HEK293 (cell line): ENCODE results near the gene CSKMT.

ENCODE experiments used
- CTCF ChIA-PET: fragments of 350-600 bp; formaldehyde crosslinking; extraction: SDS; loops from one replicate; lab custom pipeline; 2021; ENCODE audit warnings: antibody characterized with exemption; lab: Yijun Ruan, JAX
- POLR2A ChIA-PET: fragments of 300-600 bp; formaldehyde crosslinking; extraction: SDS; loops from one replicate; lab custom pipeline; 2020; ENCODE audit warnings: antibody characterized with exemption, inconsistent platforms; lab: Yijun Ruan, JAX
- H3K27ac ChIP-seq: fragments of 200-500 bp; sonication (Bioruptor generic); 2 replicates; pipeline ENCODE4 v1.5.1; 2014; ENCODE audit warnings: low read depth, low read length, control low read depth, inconsistent platforms; ENCODE audit errors: extremely low read depth
- H3K36me3 ChIP-seq, 2 experiments: fragments of 200-500 bp in 1 of 2; sonication (Bioruptor generic) in 1 of 2; 1 replicate in 1 of 2; 2 replicates in 1 of 2; pipeline ENCODE4 v1.5.1; 2014 to 2017; ENCODE audit warnings: inconsistent platforms in 2 of 2, low read length in 2 of 2; ENCODE audit not compliant: control insufficient read depth in 2 of 2, insufficient read depth in 1 of 2
- H3K4me1 ChIP-seq: fragments of 200-500 bp; sonication (Bioruptor generic); 2 replicates; pipeline ENCODE4 v1.5.1; 2014; ENCODE audit warnings: mild to moderate bottlenecking, low read length, inconsistent platforms; ENCODE audit not compliant: control insufficient read depth, insufficient read depth
- H3K4me3 ChIP-seq: 2 replicates; pipeline ENCODE4 v1.5.1; 2011; ENCODE audit warnings: low read depth, mild to moderate bottlenecking, control low read depth, low read length, moderate library complexity
- H3K9me3 ChIP-seq: fragments of 200-500 bp; sonication (Bioruptor generic); 2 replicates; pipeline ENCODE4 v1.5.1; 2014; ENCODE audit warnings: low read depth, low read length, inconsistent platforms; ENCODE audit not compliant: control insufficient read depth, insufficient read depth
- BCL11A ChIP-seq: fragments of 450-650 bp; formaldehyde crosslinking; IDR thresholded peaks from 2 replicates; pipeline ENCODE4 v1.5.1; 2016; ENCODE audit warnings: low read depth, missing biosample characterization, missing genetic modification characterization
- GLIS2 ChIP-seq: fragments of 450-650 bp; formaldehyde crosslinking; IDR thresholded peaks from 2 replicates; pipeline ENCODE4 v1.5.1; 2016; ENCODE audit warnings: missing biosample characterization, missing genetic modification characterization
- PATZ1 ChIP-seq: fragments of 450-650 bp; formaldehyde crosslinking; IDR thresholded peaks from 2 replicates; pipeline ENCODE4 v1.5.1; 2016; ENCODE audit warnings: missing biosample characterization, missing genetic modification characterization
- PRDM10 ChIP-seq: fragments of 450-650 bp; formaldehyde crosslinking; IDR thresholded peaks from 2 replicates; pipeline ENCODE4 v1.5.1; 2016; ENCODE audit warnings: missing biosample characterization, missing genetic modification characterization
- SP3 ChIP-seq: fragments of 450-650 bp; formaldehyde crosslinking; IDR thresholded peaks from 2 replicates; pipeline ENCODE4 v1.5.1; 2016; ENCODE audit warnings: missing biosample characterization, missing genetic modification characterization
- ZBTB21 ChIP-seq: fragments of 450-650 bp; formaldehyde crosslinking; IDR thresholded peaks from 2 replicates; pipeline ENCODE4 v1.5.1; 2017; ENCODE audit warnings: missing biosample characterization, missing genetic modification characterization
- ZBTB26 ChIP-seq: fragments of 450-650 bp; formaldehyde crosslinking; optimal IDR thresholded peaks from 2 replicates; pipeline ENCODE3; 2016; ENCODE audit warnings: missing biosample characterization, mild to moderate bottlenecking, missing genetic modification characterization
- ZBTB6 ChIP-seq: fragments of 450-650 bp; formaldehyde crosslinking; IDR thresholded peaks from 2 replicates; pipeline ENCODE4 v1.5.1; 2017; ENCODE audit warnings: missing biosample characterization, missing genetic modification characterization
- ZNF114 ChIP-seq: fragments of 450-650 bp; formaldehyde crosslinking; IDR thresholded peaks from 2 replicates; pipeline ENCODE4 v1.5.0; 2017; ENCODE audit warnings: missing biosample characterization, missing genetic modification characterization
- ZNF175 ChIP-seq: fragments of 450-650 bp; formaldehyde crosslinking; IDR thresholded peaks from 2 replicates; pipeline ENCODE4 v1.5.1; 2016; ENCODE audit warnings: missing biosample characterization, missing genetic modification characterization
- ZNF19 ChIP-seq: fragments of 450-650 bp; formaldehyde crosslinking; IDR thresholded peaks from 2 replicates; pipeline ENCODE4; 2016; ENCODE audit warnings: missing biosample characterization, missing genetic modification characterization, low read depth
- ZNF248 ChIP-seq: fragments of 450-650 bp; formaldehyde crosslinking; IDR thresholded peaks from 2 replicates; pipeline ENCODE4 v1.5.1; 2017; ENCODE audit warnings: missing biosample characterization, missing genetic modification characterization
- ZNF324 ChIP-seq: fragments of 450-650 bp; formaldehyde crosslinking; IDR thresholded peaks from 2 replicates; pipeline ENCODE4 v1.5.1; 2016; ENCODE audit warnings: missing biosample characterization, missing genetic modification characterization
- ZNF394 ChIP-seq: fragments of 450-650 bp; formaldehyde crosslinking; IDR thresholded peaks from 2 replicates; pipeline ENCODE4 v1.5.1; 2016; ENCODE audit warnings: missing biosample characterization, missing genetic modification characterization, mild to moderate bottlenecking, moderate library complexity, borderline replicate concordance
- ZNF426 ChIP-seq: fragments of 450-650 bp; formaldehyde crosslinking; IDR thresholded peaks from 2 replicates; pipeline ENCODE4 v1.5.1; 2017; ENCODE audit warnings: missing biosample characterization, missing genetic modification characterization, mild to moderate bottlenecking, inconsistent platforms, moderate library complexity
- ZNF548 ChIP-seq: fragments of 450-650 bp; formaldehyde crosslinking; IDR thresholded peaks from 2 replicates; pipeline ENCODE4 v1.5.1; 2016; ENCODE audit warnings: missing biosample characterization, missing genetic modification characterization
- ZNF610 ChIP-seq: fragments of 450-650 bp; formaldehyde crosslinking; IDR thresholded peaks from 2 replicates; pipeline ENCODE4 v1.5.1; 2016; ENCODE audit warnings: missing biosample characterization, missing genetic modification characterization, borderline replicate concordance
- ZNF701 ChIP-seq: fragments of 450-650 bp; formaldehyde crosslinking; IDR thresholded peaks from 2 replicates; pipeline ENCODE4 v1.5.1; 2016; ENCODE audit warnings: missing biosample characterization, missing genetic modification characterization
- ZNF792 ChIP-seq: fragments of 450-650 bp; formaldehyde crosslinking; IDR thresholded peaks from 2 replicates; pipeline ENCODE4 v1.5.1; 2016; ENCODE audit warnings: missing biosample characterization, missing genetic modification characterization
- ZNF837 ChIP-seq: fragments of 450-650 bp; formaldehyde crosslinking; IDR thresholded peaks from 2 replicates; pipeline ENCODE4 v1.5.1; 2016; ENCODE audit warnings: missing biosample characterization, missing genetic modification characterization
- TF ChIP-seq, protein P1 (sequence below): fragments of 450-650 bp; formaldehyde crosslinking; IDR thresholded peaks from 2 replicates; pipeline ENCODE4 v1.5.1; 2016; ENCODE audit warnings: missing biosample characterization, missing genetic modification characterization, borderline replicate concordance

The CSKMT gene

GRCh38 chr11:62648185-62648966 lies 16.7 kb upstream of the CSKMT start (continued):
- TF ChIP-seq ZBTB21 (tag by site-specific recombination) (no peak), ZNF548 (tag by site-specific recombination) (no peak)
- TF ChIP-seq, protein P1, sequence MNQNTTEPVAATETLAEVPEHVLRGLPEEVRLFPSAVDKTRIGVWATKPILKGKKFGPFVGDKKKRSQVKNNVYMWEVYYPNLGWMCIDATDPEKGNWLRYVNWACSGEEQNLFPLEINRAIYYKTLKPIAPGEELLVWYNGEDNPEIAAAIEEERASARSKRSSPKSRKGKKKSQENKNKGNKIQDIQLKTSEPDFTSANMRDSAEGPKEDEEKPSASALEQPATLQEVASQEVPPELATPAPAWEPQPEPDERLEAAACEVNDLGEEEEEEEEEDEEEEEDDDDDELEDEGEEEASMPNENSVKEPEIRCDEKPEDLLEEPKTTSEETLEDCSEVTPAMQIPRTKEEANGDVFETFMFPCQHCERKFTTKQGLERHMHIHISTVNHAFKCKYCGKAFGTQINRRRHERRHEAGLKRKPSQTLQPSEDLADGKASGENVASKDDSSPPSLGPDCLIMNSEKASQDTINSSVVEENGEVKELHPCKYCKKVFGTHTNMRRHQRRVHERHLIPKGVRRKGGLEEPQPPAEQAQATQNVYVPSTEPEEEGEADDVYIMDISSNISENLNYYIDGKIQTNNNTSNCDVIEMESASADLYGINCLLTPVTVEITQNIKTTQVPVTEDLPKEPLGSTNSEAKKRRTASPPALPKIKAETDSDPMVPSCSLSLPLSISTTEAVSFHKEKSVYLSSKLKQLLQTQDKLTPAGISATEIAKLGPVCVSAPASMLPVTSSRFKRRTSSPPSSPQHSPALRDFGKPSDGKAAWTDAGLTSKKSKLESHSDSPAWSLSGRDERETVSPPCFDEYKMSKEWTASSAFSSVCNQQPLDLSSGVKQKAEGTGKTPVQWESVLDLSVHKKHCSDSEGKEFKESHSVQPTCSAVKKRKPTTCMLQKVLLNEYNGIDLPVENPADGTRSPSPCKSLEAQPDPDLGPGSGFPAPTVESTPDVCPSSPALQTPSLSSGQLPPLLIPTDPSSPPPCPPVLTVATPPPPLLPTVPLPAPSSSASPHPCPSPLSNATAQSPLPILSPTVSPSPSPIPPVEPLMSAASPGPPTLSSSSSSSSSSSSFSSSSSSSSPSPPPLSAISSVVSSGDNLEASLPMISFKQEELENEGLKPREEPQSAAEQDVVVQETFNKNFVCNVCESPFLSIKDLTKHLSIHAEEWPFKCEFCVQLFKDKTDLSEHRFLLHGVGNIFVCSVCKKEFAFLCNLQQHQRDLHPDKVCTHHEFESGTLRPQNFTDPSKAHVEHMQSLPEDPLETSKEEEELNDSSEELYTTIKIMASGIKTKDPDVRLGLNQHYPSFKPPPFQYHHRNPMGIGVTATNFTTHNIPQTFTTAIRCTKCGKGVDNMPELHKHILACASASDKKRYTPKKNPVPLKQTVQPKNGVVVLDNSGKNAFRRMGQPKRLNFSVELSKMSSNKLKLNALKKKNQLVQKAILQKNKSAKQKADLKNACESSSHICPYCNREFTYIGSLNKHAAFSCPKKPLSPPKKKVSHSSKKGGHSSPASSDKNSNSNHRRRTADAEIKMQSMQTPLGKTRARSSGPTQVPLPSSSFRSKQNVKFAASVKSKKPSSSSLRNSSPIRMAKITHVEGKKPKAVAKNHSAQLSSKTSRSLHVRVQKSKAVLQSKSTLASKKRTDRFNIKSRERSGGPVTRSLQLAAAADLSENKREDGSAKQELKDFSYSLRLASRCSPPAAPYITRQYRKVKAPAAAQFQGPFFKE (tag by site-specific recombination): no peak

GRCh38 chr11:62648967-62649364 lies 16.1 kb upstream of the CSKMT start:
- no peak for TF ChIP-seq PRDM10 (tag by site-specific recombination)
- no peak for TF ChIP-seq ZNF426 (tag by site-specific recombination)
- no peak for TF ChIP-seq ZNF701 (tag by site-specific recombination)
- no peak for TF ChIP-seq ZNF792 (tag by site-specific recombination)
- TF ChIP-seq ZNF394 (tag by site-specific recombination): no peak
- TF ChIP-seq ZBTB6 (tag by site-specific recombination): no peak
- no peak for TF ChIP-seq ZNF837 (tag by site-specific recombination)
- TF ChIP-seq ZNF248 (tag by site-specific recombination): no peak
- TF ChIP-seq ZNF175 (tag by site-specific recombination): no peak
- TF ChIP-seq GLIS2 (tag by site-specific recombination): no peak
- no peak for TF ChIP-seq ZBTB26 (tag by site-specific recombination)
- no peak for TF ChIP-seq ZNF610 (tag by site-specific recombination)
- TF ChIP-seq SP3 (tag by site-specific recombination): no peak
- TF ChIP-seq BCL11A (tag by site-specific recombination): no peak
- TF ChIP-seq ZNF324 (tag by site-specific recombination): no peak
- TF ChIP-seq ZNF114 (tag by site-specific recombination): no peak
- TF ChIP-seq PATZ1 (tag by site-specific recombination): no peak
- TF ChIP-seq ZNF19 (tag by site-specific recombination): no peak
- H3K4me1 ChIP-seq: peaks cover 3% of the 10 kb centered on the region; the same call in 1 of the 2 replicates
- H3K4me3 ChIP-seq: no peak overlapping the region
- ChIA-PET CTCF (interaction anchor here (0.9 to 1.3 kb wide), 3 partner anchors 16 to 138 kb away, joined by 3 to 4 read pairs (median 3); partner anchors contain the start of genes C11orf98 and CSKMT), POLR2A (interaction anchor here (1.2 to 5.9 kb wide), 7 partner anchors 16 to 79 kb away, joined by 3 to 79 read pairs (median 7); partner anchors contain the start of genes C11orf98, CSKMT, HNRNPUL2 and LBHD1)
- peaks cover 3 to 43% of the 10 kb centered on the region in 2 experiments; a peak in 2 of 3 replicates for H3K36me3 ChIP-seq
- no peak overlapping the region for H3K27ac ChIP-seq
- H3K9me3 ChIP-seq: no peaks in the 10 kb centered on the region
